ENCODE measurements around the gene MSH3.
"Not testable (repeated sequence)": the region's sequence is repeated elsewhere in the genome, so short reads cannot be mapped to it uniquely, and the experiment has no call there.

MSH3 gene

GRCh38 chr5:80820685-80821084 is 166.2 kb downstream of the MSH3 start:
- Histone ChIP-seq H3K9me3 (ENCODE audit: insufficient read depth, low read depth, low read length) (peaks cover 22% of the 10 kb centered on the region), H3K4me1 (ENCODE audit: insufficient read depth, low read length) (no peaks in the 10 kb centered on the region), H3K27ac (ENCODE audit: low read depth, low read length) (no peak overlapping the region), H3K4me3 (ENCODE audit: low read length) (no peak overlapping the region), H3K9ac (ENCODE audit: low read depth, low read length) (no peak overlapping the region), H3K27me3 (ENCODE audit: insufficient read depth, low read length) (no peaks in the 10 kb centered on the region), H3K36me3 (ENCODE audit: insufficient read depth, low read length) (peaks cover 16% of the 10 kb centered on the region)
- 83% methylated on average over 3 of the region's 3 CpGs for WGBS

GRCh38 chr5:80822640-80823039 is 168.2 kb downstream of the MSH3 start:
- H3K9ac ChIP-seq (ENCODE audit: low read depth, low read length), result no peak overlapping the region
- H3K27me3 ChIP-seq (ENCODE audit: insufficient read depth, low read length), result no peaks in the 10 kb centered on the region
- no peak overlapping the region for H3K27ac ChIP-seq (ENCODE audit: low read depth, low read length)
- H3K4me1 ChIP-seq (ENCODE audit: insufficient read depth, low read length), result no peaks in the 10 kb centered on the region
- no peak overlapping the region for H3K4me3 ChIP-seq (ENCODE audit: low read length)
- peaks cover 26% of the 10 kb centered on the region for H3K9me3 ChIP-seq (ENCODE audit: insufficient read depth, low read depth, low read length)
- peaks cover 20% of the 10 kb centered on the region for H3K36me3 ChIP-seq (ENCODE audit: insufficient read depth, low read length)
- WGBS, result 100% methylated on average over 1 of the region's 1 CpG

- H3K27ac ChIP-seq (ENCODE audit: low read depth, low read length); H3K4me3 ChIP-seq (ENCODE audit: low read length); H3K9ac ChIP-seq (ENCODE audit: low read depth, low read length); H3K27me3 ChIP-seq (ENCODE audit: insufficient read depth, low read length); H3K4me1 ChIP-seq (ENCODE audit: insufficient read depth, low read length): not testable (repeated sequence)
- WGBS, result 95% methylated on average over 11 of the region's 22 CpGs
- H3K36me3 ChIP-seq (ENCODE audit: insufficient read depth, low read length), result peaks cover 26% of the 10 kb centered on the region
- H3K9me3 ChIP-seq (ENCODE audit: insufficient read depth, low read depth, low read length), result peaks cover 38% of the 10 kb centered on the region
Measured at GRCh38 chr5:80824159-80824558, 169.7 kb downstream of the MSH3 start.

GRCh38 chr5:80825786-80826460 is 171.5 kb downstream of the MSH3 start:
- WGBS, result 81% methylated on average over 2 of the region's 2 CpGs
- Histone ChIP-seq H3K27ac (ENCODE audit: low read depth, low read length) (no peak overlapping the region), H3K4me1 (ENCODE audit: insufficient read depth, low read length) (no peaks in the 10 kb centered on the region), H3K36me3 (ENCODE audit: insufficient read depth, low read length) (peaks cover 24% of the 10 kb centered on the region), H3K4me3 (ENCODE audit: low read length) (no peak overlapping the region), H3K27me3 (ENCODE audit: insufficient read depth, low read length) (no peaks in the 10 kb centered on the region), H3K9ac (ENCODE audit: low read depth, low read length) (no peak overlapping the region), H3K9me3 (ENCODE audit: insufficient read depth, low read depth, low read length) (peaks cover 42% of the 10 kb centered on the region)

GRCh38 chr5:80834710-80835109 is 180.3 kb downstream of the MSH3 start:
- H3K36me3 ChIP-seq (ENCODE audit: insufficient read depth, low read length), result no peaks in the 10 kb centered on the region
- no peak overlapping the region for H3K4me3 ChIP-seq (ENCODE audit: low read length)
- H3K27me3 ChIP-seq (ENCODE audit: insufficient read depth, low read length), result no peaks in the 10 kb centered on the region
- H3K27ac ChIP-seq (ENCODE audit: low read depth, low read length), result no peak overlapping the region
- no peaks in the 10 kb centered on the region for H3K9me3 ChIP-seq (ENCODE audit: insufficient read depth, low read depth, low read length)
- no peak overlapping the region for H3K9ac ChIP-seq (ENCODE audit: low read depth, low read length)
- no peaks in the 10 kb centered on the region for H3K4me1 ChIP-seq (ENCODE audit: insufficient read depth, low read length)

- Histone ChIP-seq H3K27me3 (ENCODE audit: insufficient read depth, low read length) (no peaks in the 10 kb centered on the region), H3K9me3 (ENCODE audit: insufficient read depth, low read depth, low read length) (no peaks in the 10 kb centered on the region), H3K4me1 (ENCODE audit: insufficient read depth, low read length) (no peaks in the 10 kb centered on the region), H3K36me3 (ENCODE audit: insufficient read depth, low read length) (no peaks in the 10 kb centered on the region), H3K9ac (ENCODE audit: low read depth, low read length) (no peak overlapping the region), H3K27ac (ENCODE audit: low read depth, low read length) (no peak overlapping the region), H3K4me3 (ENCODE audit: low read length) (no peak overlapping the region)
- WGBS, result 90% methylated on average over 3 of the region's 4 CpGs
Measured at GRCh38 chr5:80835128-80835527, 180.7 kb downstream of the MSH3 start.

GRCh38 chr5:80837679-80838078 is 183.2 kb downstream of the MSH3 start:
- no peaks in the 10 kb centered on the region for H3K9me3 ChIP-seq (ENCODE audit: insufficient read depth, low read depth, low read length)
- no peak overlapping the region for H3K27ac ChIP-seq (ENCODE audit: low read depth, low read length)
- H3K4me1 ChIP-seq (ENCODE audit: insufficient read depth, low read length), result no peaks in the 10 kb centered on the region
- no peaks in the 10 kb centered on the region for H3K27me3 ChIP-seq (ENCODE audit: insufficient read depth, low read length)
- no peak overlapping the region for H3K4me3 ChIP-seq (ENCODE audit: low read length)
- H3K36me3 ChIP-seq (ENCODE audit: insufficient read depth, low read length), result no peaks in the 10 kb centered on the region
- H3K9ac ChIP-seq (ENCODE audit: low read depth, low read length), result no peak overlapping the region

GRCh38 chr5:80841026-80841797 is 186.8 kb downstream of the MSH3 start:
- H3K36me3 ChIP-seq (ENCODE audit: insufficient read depth, low read length); H3K9ac ChIP-seq (ENCODE audit: low read depth, low read length); H3K27ac ChIP-seq (ENCODE audit: low read depth, low read length); H3K4me1 ChIP-seq (ENCODE audit: insufficient read depth, low read length); H3K4me3 ChIP-seq (ENCODE audit: low read length); H3K27me3 ChIP-seq (ENCODE audit: insufficient read depth, low read length); H3K9me3 ChIP-seq (ENCODE audit: insufficient read depth, low read depth, low read length): not testable (repeated sequence)
- WGBS, result 100% methylated on average over 3 of the region's 6 CpGs

GRCh38 chr5:80846422-80846821 is 192.0 kb downstream of the MSH3 start:
- peaks cover 13% of the 10 kb centered on the region; the same call in 1 of the 2 replicates for H3K36me3 ChIP-seq (ENCODE audit: insufficient read depth, low read length)
- H3K9ac ChIP-seq (ENCODE audit: low read depth, low read length); H3K27me3 ChIP-seq (ENCODE audit: insufficient read depth, low read length); H3K4me1 ChIP-seq (ENCODE audit: insufficient read depth, low read length); H3K4me3 ChIP-seq (ENCODE audit: low read length); H3K27ac ChIP-seq (ENCODE audit: low read depth, low read length): not testable (repeated sequence)
- H3K9me3 ChIP-seq (ENCODE audit: insufficient read depth, low read depth, low read length), result peaks cover 27% of the 10 kb centered on the region
- WGBS, result 84% methylated on average over 8 of the region's 8 CpGs

GRCh38 chr5:80850168-80850567 is 195.7 kb downstream of the MSH3 start:
- 97% methylated on average over 1 of the region's 1 CpG for WGBS
- H3K27me3 ChIP-seq (ENCODE audit: insufficient read depth, low read length), result not testable (repeated sequence)
- H3K9me3 ChIP-seq (ENCODE audit: insufficient read depth, low read depth, low read length), result peaks cover 27% of the 10 kb centered on the region

GRCh38 chr5:80852331-80853245 is 198.1 kb downstream of the MSH3 start:
- WGBS, result 96% methylated on average over 3 of the region's 3 CpGs
- H3K36me3 ChIP-seq (ENCODE audit: insufficient read depth, low read length), result peaks cover 29% of the 10 kb centered on the region; the same call in 1 of the 2 replicates

More at GRCh38 chr5:80850168-80850567, 195.7 kb downstream of the MSH3 start:
- H3K4me3 ChIP-seq (ENCODE audit: low read length); H3K4me1 ChIP-seq (ENCODE audit: insufficient read depth, low read length); H3K9ac ChIP-seq (ENCODE audit: low read depth, low read length); H3K27ac ChIP-seq (ENCODE audit: low read depth, low read length): not testable (repeated sequence)
- peaks cover 16% of the 10 kb centered on the region; the same call in 1 of the 2 replicates for H3K36me3 ChIP-seq (ENCODE audit: insufficient read depth, low read length)

More at GRCh38 chr5:80852331-80853245, 198.1 kb downstream of the MSH3 start:
- H3K27ac ChIP-seq (ENCODE audit: low read depth, low read length), result no peak overlapping the region
- peaks cover 27% of the 10 kb centered on the region for H3K9me3 ChIP-seq (ENCODE audit: insufficient read depth, low read depth, low read length)
- no peaks in the 10 kb centered on the region for H3K4me1 ChIP-seq (ENCODE audit: insufficient read depth, low read length)
- H3K9ac ChIP-seq (ENCODE audit: low read depth, low read length), result no peak overlapping the region
- H3K4me3 ChIP-seq (ENCODE audit: low read length), result no peak overlapping the region
- no peaks in the 10 kb centered on the region for H3K27me3 ChIP-seq (ENCODE audit: insufficient read depth, low read length)
